NCI-H526 (cell line): ENCODE results near the gene CPT1B.
A peak's percentile ranks its signal among the peaks of the same experiment; 100 is the strongest.
"Not testable (repeated sequence)": the region's sequence is repeated elsewhere in the genome, so short reads cannot be mapped to it uniquely, and the experiment has no call there.

Experiments
- DNase-seq, 2 experiments: peaks; one replicate each; lab custom pipeline; 2025; lab: John Stamatoyannopoulos, UW

The CPT1B gene

DNA sequence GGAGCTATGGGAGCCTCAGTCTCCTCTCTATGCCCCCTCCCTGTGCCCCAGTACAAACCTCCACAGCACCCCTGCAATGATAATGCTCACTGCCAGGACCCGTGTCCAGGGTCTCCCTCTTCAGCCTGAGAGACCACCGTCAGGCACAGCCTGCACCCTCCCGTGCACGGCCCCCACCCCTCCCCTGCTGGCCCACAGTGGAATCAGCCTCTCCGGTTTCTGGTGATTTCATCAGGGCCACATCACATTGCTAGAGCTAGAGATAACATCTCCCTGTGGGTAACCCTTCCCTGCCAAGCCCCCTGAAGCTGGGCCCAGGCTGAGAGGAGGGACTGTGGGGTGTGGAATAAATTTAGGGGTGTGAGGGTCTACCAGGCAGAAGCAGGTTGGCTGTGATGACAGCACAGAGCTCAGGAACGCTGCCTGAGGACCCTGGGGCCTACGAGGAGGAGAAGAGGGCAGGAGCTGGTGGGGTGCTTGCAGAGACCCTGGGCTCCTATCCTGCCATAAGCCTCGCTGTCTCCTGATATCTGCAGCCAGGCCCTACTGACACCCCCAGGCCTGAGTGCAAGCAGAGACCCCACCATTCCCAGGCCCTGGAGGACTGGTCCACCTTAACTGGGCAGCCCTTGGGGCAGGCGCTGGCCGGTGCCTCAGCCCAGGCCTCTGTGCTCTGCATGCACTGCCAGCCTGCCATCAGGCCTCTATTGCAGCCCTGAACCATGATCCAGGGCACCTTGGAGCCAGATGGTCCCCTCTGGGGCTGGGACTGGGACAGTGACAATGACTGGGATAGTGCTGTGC lies 32.5 kb downstream of the CPT1B start, which contains the start of gene KLHDC7B:
Gene KLHDC7B (plus strand): TSS at position 378 of the 804 bp plus-strand sequence. CDS start 345 bp downstream, at position 723.
- DNase-seq, result no peak

DNA sequence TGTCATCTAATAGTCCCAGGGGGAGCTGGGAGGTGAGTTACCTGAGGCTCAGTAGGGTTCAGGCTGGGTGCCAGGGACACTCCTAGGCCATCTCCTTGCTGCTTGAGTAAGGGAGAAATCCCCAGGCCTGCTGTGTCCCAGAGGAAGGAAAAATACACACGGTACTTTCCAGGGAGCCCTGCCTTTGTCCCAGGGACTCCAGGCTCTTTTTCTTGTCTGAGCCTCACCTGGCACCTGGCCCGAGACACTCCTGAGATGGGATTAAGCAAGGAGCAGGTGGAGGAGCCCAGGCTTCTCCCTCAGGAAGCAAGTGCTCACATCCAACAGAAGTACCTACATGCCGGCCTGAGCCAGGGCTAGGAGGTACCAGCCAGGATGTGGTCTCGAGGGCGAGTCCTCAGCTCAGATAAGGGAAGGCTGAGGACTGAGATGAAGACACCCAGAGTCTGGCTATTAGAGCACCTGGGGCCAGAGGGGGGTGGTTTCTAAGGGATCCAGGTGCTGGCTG lies 33.4 kb downstream of the CPT1B start:
- DNase-seq, result no peak

DNA sequence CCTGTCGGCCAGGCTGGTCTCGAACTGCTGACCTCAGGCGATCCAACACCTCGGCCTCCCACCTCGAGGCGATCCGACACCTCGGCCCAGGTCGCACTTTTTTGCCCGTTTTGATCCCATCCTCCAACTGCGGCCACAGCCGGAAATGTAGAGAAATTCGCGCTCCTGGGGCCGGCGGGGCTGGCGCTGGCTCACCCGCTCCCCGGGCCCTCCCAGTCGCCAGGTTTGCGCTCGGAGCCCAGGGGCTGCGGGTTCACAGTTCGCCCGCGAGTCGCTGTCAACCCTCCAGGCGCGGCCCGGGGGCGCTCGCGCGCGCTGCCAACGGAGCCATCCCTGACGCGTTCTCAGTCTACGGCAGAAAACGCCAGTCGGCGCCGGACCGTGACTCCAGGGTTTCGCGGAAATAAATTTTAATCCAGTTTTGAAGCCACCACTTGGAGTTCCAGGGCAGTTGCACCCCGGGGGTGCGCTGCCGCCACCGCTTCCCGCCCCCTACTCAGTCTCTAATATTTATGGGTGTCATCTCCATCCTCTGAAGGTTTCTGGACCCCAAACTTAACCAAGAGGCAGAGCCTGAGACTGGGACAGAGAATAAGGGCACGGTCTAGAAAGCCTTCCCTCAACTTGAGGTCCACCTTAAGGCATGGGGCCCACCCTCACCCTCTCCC lies 34.0 kb downstream of the CPT1B start:
- peak; percentile 2 to 86 for DNase-seq

DNA sequence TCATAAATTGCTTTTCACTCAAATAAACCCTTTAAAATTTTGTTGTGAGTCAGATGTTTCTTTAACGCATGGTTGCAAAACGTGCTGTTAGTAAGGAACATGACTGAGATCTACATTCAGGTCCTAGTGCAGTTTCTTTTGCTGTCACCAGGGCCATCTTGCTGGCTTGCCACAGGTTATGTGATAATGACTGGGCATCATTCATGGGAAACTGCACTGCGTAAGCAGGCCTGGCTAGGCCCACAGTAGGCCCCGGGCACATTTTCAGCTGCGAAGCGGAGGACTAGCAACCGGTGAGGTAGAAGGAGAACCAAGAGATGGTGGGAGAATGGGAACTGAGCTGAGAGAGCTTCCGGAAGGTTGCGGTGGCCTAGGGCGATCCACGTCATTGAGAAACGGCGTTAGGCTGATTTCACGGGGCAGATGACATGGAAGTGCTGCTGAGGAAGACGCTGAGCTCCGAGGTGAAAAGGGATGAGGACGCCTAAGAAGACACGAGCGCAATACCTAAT lies 35.8 kb downstream of the CPT1B start:
- DNase-seq, result no peak

DNA sequence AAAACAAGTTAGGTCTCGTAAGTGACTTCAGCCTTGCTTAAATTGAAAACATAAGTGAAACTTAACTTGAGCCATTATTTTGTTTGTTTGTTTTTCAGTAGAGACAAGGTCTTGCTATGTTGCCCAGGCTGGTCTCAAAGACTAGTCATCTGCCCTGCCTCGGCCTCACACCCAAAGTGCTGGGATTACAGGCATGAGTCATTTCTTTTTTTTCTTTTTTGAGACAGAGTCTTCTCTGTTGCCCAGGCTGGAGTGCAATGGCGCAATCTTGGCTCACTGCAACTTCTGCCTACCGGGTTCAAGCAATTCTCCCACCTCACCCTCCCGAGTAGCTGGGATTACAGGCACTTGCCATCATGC lies 36.6 kb downstream of the CPT1B start:
- DNase-seq, result not testable (repeated sequence)

DNA sequence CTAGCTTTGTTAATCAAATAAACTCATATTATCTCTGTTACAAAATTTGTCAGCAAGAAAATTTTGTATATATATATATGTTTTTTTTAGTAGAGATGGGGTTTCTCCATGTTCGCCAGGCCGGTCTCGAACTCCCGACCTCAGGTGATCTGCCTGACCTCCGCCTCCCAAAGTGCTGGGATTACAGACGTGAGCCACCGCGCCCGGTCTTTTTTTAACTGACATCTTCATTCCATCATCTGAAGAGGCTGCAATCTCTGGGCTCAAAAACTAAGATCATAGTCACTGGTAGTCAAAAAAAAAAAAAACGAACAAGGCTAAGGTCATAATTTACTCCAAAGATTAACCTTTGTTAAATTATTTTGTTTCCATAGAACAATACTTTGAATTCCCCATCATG lies 37.8 kb downstream of the CPT1B start:
- no peak for DNase-seq

DNA sequence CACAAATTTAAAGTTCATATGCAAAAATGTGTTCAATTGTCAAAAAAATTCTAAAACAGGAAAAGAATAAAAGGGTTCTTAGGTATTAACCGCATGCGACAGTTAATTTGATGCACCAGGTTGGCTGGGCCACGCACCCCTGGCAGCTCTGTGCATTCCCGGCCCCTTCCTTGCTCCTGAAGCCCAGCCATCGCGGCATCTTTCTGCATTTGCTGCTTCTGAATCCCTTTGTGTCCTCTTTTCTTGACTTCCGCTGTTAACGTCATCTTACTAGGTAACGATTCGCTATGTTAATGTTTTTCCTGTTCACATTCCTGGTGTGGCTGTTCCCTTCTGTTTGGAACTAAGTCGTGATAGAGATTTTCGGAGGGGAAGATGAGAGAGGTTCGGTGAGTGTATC lies 40.5 kb downstream of the CPT1B start:
- DNase-seq, result no peak

DNA sequence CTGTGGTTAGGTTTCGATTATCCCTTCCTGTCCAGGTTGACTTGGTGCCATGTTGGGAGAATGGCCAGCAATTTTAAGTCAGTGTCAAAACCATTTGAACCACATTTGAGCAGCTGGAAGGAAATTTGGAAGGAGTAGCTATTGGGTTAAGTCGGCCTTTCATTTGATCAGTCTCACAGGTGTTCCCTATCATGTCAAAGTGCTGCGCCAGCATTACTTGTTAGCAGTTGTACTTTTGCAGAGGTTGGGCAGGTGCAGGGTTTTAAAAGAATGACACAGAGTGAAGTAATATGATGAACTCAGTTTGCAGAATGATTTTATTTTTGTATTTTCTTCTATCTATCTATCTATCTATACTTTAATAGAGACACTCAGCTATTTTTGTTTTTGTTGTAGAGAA lies 42.0 kb downstream of the CPT1B start:
- DNase-seq, result no peak

DNA sequence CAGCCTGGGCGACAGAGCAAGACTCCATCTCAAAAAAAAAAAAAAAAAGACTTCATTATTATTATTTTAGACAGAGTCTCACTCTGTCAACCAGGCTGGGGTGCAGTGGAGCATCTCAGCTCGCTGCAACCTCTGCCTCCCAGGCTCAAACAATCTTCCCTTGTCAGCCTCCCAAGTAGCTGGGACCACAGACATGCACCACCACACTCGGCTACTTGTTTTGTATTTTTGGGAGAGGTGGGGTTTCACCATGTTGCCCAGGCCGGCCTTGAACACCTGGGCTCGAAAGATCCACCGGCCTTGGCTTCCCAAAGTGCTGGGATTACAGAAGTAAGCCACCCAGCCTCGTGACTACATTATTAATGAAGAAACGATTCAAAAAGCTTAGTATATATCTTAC lies 43.1 kb downstream of the CPT1B start:
- no peak for DNase-seq

DNA sequence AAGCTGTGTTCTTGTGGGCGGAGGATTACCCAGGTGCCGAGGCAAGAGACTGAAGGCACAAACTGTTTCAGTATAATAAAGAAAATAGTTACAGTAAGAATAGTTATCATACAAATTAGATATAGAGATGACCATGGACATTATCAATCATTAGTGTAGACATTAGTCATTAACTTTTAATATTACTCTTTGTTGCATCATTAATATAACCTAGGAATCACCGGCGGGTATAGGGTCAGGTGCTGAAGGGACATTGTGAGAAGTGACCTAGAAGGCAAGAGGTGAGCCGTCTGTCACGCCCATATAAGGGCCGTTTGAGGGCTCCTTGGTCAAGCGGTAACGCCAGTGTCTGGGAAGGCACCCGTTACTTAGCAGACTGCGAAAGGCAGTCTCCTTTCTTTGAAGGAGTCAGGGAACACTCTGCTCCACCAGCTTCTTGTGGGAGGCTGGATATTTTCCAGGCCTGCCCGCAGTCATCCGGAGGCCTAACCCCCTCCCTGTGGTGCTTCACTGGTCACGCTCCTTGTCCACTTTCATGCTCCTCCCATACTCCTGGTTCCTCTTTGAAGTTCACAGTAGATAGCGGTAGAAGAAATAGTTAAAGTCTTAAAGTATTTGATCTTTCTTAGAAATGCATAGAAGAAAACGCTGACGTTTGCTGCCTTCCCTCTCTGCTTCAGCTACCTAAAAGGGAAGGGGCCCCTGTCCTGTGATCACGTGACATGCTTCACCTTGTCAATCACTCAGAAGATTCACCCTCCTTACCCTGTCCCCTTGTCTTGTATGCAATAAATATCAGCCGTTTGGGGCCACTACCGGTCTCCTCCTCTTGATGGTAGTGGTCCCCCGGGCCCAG lies 44.1 kb downstream of the CPT1B start:
- not testable (repeated sequence) for DNase-seq

DNA sequence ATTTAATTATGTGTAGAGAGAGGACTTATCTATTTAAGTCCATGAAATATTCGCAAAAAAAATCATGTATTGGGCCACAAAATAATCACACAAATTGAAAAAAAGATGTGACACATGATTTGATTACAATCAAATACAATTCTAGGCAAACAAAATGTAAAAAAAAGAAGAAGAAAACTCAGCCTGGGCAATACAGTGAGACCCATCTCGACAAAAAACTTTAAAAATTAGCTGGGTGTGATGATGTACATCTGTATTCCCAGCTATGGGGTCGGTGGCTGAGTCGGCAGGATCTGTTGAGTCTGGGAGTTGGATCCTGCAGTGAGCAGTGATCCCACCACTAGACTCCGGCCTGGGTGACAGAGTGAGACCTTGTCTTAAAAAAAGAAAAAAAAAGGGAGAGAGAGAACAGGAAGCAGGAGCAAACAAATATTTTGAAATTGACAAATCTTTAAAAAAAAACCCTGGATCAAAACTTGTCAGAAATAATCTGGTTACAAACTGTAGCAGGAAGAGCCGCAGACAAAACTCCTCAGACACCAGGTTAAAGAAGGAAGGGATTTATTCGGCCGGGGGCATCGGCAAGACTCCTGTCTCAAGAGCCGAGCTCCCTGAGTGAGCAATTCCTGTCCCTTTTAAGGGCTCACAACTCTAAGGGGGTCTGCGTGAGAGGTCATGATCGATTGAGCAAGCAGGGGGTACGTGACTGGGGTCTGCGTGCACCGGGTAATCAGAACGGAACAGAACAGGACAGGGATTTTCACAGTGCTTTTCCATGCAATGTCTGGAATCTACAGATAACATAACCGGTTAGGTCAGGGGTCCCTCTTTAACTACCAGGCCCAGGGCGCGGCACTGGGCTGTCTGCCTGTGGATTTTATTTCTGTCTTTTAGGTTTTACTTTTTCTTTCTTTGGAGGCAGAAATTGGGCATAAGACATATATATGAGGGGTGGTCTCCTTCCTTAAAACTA lies 45.1 kb downstream of the CPT1B start:
- no peak for DNase-seq

DNA sequence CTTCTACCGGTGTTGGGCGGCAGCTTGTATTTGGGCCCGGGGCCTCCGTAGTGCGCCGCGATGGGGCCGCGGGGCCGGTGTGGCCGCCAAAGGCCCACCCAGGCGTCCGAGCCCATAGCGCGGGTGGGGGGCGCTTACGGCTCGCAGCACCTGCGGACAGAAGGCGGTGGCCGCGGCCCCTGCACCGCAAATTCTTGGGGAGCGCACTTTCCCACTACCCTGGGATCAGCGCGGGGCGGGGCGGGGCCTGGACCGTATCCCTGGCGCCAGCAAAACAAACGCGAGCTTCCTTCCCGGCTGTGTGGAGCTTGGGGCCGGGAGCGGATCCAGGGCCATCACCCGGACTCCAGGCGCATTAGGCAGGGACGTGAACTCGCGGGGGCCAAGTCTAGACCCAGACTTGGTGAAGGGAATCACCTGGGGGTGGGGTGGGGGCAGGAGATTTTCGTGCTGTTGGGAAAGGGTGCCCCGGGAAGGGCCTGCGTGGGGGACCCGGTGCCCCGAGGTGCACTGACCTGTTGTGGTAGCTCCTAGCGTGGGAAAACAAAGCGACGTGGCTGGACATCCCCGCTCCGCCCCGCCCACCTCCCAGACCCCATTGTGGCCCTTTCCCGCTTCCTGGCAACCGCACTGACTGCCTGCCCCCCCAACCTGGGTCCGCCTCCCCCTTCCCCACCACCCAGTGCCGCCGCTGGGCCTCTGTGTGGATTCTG lies 46.1 kb downstream of the CPT1B start:
- DNase-seq, result peak in 1 of 2 experiments; percentile 40

DNA sequence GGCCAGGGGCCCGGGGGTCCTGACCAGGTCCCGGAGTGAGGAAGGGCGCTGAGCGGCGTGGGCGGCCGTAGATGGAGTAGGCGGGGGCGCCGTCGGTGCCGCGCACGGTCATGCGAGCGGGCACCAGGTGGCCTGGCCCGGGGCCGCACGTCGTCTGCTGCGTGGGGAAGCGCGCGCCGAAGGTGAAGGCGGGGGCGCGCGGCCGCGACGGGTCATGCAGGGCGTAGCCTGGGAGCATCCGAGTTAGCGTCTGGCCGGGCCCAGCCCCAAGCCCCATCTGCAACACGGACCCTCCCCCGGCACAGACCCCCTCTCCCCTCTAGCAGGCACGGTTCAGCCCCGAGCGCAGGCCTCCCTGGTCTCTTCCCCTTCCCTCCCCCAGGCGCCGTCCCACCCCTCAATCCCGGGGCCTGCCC lies 46.7 kb downstream of the CPT1B start:
- peak in 1 of 2 experiments; percentile 40 for DNase-seq

DNA sequence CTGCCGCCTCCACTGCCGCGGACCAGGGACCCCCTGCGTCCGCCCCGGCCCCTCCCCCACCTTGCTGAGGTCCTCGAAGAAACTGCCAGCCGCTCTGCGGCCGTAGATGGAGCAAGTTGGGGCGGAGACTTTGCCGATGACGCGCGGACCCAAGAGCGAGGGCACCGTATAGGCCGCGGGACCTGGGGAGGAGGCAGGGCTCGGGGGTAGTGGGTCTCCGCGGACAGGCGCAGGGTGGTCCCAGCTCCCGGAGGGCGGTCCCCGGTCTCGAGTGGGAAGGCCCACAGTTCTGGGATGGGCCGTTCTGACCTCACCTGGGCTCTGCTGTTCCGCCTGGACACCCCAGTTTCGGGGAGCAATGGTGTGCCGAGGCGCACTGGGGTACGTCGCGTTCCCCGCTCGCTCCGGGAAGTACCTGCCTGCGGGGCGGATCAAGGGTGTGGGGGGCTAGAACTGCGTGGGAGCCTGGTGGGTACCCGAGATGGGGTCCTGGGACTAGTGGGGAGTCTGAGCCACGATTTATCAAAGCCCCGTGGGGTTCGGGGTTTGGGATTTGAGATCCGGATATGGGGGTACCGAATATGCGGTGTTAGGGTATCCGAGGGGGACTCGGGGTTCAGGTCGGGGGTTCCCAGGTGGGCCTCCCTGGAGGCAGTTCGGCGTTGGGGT lies 47.2 kb downstream of the CPT1B start:
- DNase-seq, result peak in 1 of 2 experiments; percentile 57

DNA sequence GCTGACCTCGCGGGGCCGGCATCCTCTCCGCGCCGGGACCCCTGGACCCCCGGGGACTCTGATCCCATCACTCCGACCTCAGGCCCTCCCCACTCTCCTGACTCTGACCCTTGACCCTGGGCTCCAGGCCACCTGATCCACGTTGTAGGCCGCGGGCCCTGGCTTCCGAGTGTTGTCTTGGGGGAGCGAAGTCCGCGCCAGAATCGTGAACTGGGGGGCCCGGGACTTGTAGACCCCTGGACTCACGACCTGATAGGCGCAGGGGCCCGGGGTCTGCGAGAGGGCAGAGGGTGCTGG lies 47.7 kb downstream of the CPT1B start:
- DNase-seq, result no peak

DNA sequence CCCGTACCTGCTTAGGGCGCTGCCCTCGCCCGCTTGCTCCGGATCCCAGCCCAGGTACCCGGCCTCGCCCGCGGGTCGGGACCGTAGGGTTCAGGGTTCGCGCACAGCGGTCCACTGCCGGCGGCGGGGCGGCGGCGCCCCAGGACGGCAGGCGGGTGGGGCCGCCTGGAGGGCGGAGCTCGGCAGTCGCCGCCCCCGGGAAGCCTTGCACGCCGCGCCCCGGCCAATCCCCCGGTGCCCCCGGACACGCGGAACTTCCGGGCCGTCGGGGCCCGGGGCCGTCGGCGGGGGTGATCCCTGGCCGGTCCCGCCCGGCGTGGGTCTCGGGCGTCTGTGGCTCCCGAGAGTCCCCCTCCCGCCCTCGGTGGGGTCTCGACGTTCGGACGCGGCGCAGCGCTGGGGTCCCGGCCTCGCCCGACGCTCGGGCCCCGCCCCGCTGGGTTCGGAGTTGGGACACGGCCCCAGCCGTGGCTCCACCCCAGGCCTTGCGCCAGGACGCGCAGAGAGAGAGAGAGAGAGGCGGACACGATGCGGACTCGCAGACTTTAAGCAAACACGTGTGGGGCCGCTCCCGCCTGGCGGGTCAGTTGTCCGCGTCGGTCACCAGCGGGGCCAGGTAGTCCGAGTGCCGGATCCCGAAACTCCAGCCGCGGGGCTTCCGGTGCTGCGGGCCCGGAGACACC lies 48.2 kb downstream of the CPT1B start, which contains the start of gene TYMP:
Gene TYMP (minus strand): TSS at position 116 of the 683 bp plus-strand sequence. CDS start 303 bp downstream, outside the sequence.
- no peak for DNase-seq

DNA sequence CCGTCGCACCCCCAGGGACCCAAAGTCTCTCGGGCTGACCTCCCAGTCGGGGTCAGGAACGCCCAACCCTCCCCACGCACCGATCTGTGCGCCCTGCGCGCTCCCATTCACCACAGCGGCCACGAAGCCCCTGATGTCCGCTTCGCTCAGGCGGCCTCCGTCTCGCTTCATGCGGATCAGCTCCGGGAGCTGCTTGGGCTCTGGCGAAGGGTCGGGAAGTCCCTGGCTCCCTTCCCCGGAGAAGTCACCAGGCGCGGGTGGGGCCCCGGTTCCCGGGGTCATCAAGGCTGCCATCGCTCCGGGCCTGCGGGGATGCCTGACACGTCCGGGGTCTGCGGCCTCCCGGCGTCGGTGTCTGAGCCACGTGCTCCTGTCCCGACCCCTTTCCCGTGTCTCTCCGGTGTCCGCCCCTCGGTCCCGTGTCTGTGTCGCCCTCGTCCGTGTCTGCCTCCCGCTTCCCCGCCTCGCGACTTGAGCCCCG lies 48.8 kb downstream of the CPT1B start:
- DNase-seq, result peak in 1 of 2 experiments; percentile 39

DNA sequence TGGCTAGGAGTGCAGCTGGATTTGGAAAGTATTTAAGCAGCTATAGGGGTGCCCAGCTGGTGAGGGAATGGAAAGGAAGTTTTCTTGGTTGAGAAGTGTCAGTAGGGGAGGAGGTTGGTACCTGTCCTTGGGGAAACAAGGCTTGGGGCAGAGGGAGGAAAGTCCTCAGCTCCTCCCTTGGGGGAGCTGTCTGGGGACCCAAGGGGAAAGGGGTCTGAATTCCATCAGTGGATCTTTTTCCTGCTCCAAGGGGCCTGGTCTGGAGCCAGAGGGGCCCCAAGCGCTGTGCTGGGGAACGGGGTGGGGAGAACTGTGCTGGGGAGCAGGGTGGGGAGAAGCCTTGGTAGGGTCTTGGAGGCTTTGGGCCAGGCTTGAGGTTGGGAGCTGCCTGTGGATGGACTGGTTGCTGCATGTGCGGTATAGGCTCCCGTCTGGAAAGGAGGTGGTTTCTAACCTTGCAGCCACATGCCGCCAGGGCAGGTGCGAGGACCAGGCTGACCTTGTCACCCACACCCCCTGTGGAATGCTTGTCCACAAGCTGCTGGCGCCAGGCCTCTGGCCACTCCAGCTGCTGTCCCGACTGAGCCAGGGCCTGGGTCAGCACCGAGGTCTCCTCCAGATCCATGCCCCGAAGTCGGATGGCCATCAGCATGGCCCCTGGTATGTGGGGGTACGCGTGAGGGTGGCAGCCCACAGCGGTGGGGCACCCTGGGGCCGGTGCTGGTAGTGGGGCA lies 49.4 kb downstream of the CPT1B start:
- no peak for DNase-seq
